GM13976 (cell line): ENCODE results near the gene CASP9.
"Not testable (repeated sequence)": the region's sequence is repeated elsewhere in the genome, so short reads cannot be mapped to it uniquely, and the experiment has no call there.

Experiments
- DNase-seq: peaks from one replicate; pipeline ENCODE4 v3.0.0; 2012; ENCODE audit warnings: low spot score
- in situ Hi-C: fragments of 300-500 bp; cut with MboI; formaldehyde crosslinking; loops from one replicate; pipeline ENCODE4 v1.12.0; 2022; ENCODE audit warnings: low sequenced_read_pairs, mixed read lengths, inconsistent platforms; ENCODE audit not compliant: unreplicated experiment
- TF ChIP-seq, protein P1 (sequence below): IDR thresholded peaks from 2 replicates; pipeline ENCODE4 v1.5.1; 2012; ENCODE audit warnings: borderline replicate concordance, mild to moderate bottlenecking; ENCODE audit not compliant: insufficient read depth; ENCODE audit errors: extremely low read depth, missing control alignments, control extremely low read depth

Gene CASP9

DNA sequence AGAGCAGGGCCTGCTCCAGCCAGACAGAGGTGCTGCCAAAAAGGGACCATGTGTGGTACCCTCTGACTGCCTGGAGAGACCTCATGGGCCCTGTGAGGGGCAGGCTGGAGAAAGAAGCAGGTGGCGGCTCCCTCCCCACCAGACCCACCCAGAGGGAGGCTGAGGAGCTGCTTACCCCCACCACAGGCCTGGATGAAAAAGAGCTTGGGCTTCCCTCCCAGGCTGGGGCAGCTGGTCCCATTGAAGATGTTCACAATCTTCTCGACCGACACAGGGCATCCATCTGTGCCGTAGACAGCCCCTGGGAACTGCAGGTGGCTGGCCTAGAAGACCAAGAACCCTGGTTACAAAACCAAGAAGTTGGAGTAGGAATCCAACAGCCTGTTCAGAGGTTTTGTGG, 19.6 kb downstream of the CASP9 start:
- no peak for DNase-seq
- in situ Hi-C loops: no loop called here
- TF ChIP-seq, protein P1, sequence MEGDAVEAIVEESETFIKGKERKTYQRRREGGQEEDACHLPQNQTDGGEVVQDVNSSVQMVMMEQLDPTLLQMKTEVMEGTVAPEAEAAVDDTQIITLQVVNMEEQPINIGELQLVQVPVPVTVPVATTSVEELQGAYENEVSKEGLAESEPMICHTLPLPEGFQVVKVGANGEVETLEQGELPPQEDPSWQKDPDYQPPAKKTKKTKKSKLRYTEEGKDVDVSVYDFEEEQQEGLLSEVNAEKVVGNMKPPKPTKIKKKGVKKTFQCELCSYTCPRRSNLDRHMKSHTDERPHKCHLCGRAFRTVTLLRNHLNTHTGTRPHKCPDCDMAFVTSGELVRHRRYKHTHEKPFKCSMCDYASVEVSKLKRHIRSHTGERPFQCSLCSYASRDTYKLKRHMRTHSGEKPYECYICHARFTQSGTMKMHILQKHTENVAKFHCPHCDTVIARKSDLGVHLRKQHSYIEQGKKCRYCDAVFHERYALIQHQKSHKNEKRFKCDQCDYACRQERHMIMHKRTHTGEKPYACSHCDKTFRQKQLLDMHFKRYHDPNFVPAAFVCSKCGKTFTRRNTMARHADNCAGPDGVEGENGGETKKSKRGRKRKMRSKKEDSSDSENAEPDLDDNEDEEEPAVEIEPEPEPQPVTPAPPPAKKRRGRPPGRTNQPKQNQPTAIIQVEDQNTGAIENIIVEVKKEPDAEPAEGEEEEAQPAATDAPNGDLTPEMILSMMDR: no peak

DNA sequence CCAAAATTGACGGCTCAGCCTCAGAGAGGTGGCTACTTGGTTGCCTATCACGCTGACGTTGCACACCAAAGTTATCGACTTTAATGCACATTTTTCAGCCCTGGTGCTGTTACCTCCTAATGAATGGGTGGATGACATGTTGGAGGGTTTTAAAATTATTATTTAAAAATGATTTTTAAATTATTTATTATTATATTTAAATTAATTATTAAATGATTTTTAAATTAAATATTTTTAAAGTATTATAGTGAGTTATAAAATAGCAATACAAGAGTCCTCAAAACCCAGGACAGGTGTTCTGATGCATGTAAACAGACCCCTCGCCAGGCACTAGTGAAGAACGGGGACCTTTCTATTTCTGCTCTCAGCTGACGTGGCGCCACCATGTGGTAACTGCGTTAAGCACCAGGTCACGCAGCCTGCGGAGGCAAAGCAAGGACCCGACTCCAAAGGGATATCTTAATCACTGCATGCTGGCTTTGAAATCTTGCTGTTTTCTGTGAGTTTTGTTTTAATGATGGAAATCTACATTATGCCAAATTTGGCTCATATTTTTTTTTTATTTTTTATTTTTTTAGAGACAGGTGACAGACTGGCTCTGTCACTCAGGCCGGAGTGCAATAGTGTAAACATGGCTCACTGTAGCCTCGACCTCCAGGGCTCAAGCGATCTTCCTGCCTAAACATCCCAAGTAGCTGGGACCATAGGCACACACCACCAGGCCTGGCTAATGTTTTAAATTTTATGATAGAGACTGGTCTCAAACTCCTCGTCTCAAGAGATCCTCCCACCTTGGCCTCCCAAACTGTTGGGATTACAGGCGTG, 22.6 kb downstream of the CASP9 start:
- in situ Hi-C loops: no loop called here
- peak; percentile 80 for DNase-seq
- TF ChIP-seq, protein P1: peak; percentile 38

DNA sequence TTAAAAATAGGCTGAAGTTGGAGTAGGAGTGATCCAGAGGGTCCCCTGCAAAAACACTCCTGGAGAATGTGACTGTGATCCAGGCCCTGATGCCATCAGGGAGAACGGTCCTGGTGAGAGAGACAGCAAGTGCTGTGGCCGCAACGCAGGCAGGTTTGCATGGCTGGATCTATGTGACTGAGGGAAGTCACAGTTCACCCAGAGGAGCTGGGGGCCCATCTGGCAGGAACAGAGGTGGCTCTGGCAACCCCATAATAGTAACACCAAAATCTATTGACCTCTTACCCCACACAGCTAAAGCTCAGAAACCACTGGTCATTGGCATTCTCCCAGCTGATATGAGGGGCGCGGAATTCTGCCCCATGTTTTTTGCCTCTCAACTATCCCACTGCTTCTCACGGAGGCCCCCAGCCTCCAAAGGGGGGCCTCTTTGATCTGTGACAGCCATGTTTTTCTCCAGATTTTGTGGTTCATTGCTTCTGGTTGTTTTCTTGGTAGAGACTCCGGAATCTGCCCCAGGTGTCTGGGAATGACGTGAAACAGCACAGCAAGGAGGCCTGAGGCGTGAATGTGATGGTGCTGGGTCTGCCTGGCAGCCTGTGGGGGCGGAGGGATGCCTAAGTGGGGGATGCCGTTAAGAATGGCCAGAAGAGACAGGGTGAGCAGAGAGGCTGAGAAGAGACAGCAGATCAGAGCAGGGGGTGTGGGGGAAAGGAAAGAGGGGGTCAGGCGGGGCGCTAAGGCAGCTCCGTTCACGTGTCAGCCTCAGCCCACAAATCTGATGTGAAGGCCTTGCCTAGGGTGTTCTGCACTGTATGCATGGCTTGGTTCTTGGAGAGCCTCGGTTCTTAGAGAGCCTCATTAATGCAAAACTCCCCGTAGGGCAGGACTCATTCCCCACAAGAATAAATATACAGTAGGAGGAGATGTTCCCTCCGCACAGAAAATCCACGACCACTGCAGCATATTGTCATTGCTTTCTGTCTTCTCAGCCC, 23.5 kb downstream of the CASP9 start:
- TF ChIP-seq, protein P1: no peak
- DNase-seq: no peak
- in situ Hi-C loops: no loop called here

DNA sequence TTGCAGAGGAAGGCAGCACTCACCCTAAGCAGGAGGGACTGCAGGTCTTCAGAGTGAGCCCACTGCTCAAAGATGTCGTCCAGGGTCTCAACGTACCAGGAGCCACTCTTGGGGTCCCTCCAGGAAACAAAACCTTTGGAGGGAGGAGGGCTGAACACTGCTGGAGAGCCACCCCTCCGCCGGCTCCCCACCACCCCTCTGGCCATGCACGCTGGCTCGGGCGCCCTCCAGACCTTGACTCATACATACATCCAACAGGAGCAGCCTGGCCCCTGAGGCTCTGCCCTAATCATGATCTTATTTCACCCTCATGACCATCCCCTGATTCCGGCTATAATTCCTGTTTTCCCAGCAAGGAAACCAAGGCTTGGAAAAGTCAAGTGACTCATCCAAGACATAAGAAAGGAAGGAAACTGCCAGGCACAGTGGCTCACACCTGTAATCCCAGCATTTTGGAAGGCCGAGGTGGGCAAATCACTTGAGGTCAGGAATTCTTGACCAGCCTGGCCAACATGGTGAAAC, 30.1 kb downstream of the CASP9 start:
- in situ Hi-C loops: no loop called here
- DNase-seq: no peak
- TF ChIP-seq, protein P1: no peak

DNA sequence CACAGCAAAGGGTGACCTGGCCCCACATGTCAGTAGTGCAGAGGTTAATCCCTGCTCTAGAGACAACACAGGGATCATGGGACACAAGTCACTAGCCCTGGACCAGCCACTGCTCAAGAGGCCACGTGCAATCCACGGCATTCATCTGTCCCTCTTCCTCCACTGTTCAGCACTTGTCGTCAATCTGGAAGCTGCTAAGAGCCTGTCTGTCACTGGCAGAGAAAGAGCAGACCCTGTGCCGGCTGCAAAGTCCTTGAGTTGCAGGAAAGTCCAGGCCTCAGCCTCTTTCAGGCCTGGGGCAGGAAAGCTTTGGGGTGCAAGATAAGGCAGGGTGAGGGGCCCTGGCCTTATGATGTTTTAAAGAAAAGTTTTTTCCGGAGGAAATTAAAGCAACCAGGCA, 31.4 kb downstream of the CASP9 start:
- TF ChIP-seq, protein P1: no peak
- no peak for DNase-seq
- in situ Hi-C loops: no loop called here

DNA sequence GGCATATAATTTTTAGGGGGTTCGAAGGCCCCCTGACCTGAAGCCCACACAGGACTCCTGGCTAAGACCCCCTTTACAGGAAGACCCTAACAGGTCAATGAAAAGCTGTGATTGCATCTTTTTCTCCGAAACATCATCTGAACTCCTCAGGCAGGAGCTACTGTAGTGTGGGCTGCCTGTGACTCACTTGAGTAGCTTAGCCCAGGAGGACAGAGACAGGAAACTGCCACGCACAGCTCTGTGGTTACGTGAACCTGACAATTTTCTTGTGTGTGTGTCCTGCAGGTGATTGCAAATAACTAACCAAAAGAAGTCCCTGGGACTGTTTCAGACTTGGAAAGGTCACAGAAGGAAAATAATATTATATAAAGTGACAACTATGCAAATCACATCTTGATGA, 33.0 kb downstream of the CASP9 start:
- DNase-seq, in situ Hi-C loops: not testable (repeated sequence)
